Epithelial cell of proximal tubule (primary cell): ENCODE results near the gene ATP5F1C. TPM values are rescaled to one million over a fixed set of nuclear protein-coding genes. Genes with fewer than 3 reads are reported as not detected.

Experiments used
- DNase-seq: peaks from one replicate; pipeline ENCODE4 v3.0.0-alpha.2; 2011; ENCODE audit warnings: low read depth
- H3K4me3 ChIP-seq: 2 replicates; pipeline ENCODE4 v1.5.1; 2011; ENCODE audit warnings: low read depth, mild to moderate bottlenecking, low read length
- total RNA-seq: library from RNA; depleted of rRNA; stranded (reverse); fragments of >200 nt; gene quantifications from 2 replicates; pipeline ENCODE4 v1.2.3, GENCODE V29; 2015
- TF ChIP-seq, protein P1 (sequence below): conservative IDR thresholded peaks from 2 replicates; pipeline ENCODE4 v1.5.1; 2012; ENCODE audit warnings: low read depth, mild to moderate bottlenecking, low read length

Gene ATP5F1C
- total RNA-seq, 1 donor from 2014 or later, result 285 TPM

- TF ChIP-seq, protein P1, sequence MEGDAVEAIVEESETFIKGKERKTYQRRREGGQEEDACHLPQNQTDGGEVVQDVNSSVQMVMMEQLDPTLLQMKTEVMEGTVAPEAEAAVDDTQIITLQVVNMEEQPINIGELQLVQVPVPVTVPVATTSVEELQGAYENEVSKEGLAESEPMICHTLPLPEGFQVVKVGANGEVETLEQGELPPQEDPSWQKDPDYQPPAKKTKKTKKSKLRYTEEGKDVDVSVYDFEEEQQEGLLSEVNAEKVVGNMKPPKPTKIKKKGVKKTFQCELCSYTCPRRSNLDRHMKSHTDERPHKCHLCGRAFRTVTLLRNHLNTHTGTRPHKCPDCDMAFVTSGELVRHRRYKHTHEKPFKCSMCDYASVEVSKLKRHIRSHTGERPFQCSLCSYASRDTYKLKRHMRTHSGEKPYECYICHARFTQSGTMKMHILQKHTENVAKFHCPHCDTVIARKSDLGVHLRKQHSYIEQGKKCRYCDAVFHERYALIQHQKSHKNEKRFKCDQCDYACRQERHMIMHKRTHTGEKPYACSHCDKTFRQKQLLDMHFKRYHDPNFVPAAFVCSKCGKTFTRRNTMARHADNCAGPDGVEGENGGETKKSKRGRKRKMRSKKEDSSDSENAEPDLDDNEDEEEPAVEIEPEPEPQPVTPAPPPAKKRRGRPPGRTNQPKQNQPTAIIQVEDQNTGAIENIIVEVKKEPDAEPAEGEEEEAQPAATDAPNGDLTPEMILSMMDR, result no peak
- peak within 1 kb of the TSS; percentile 96 for H3K4me3 ChIP-seq
- no peak for DNase-seq
Observed at GRCh38 chr10:7818295-7819120, 30.5 kb downstream of the ATP5F1C start, which contains the start of gene TAF3. Gene TAF3 (plus strand): TSS chr10:7818505. CDS start chr10:7818710, 205 bp downstream.

- no peak for DNase-seq
- peak overlapping the region; percentile 96 for H3K4me3 ChIP-seq
- TF ChIP-seq, protein P1, result peak; percentile 53
Observed at GRCh38 chr10:7819121-7819460, 31.1 kb downstream of the ATP5F1C start.

- TF ChIP-seq, protein P1, result no peak
- no peak for DNase-seq
- H3K4me3 ChIP-seq, result no peak overlapping the region
Observed at GRCh38 chr10:7824251-7824650, 36.3 kb downstream of the ATP5F1C start.

DNA sequence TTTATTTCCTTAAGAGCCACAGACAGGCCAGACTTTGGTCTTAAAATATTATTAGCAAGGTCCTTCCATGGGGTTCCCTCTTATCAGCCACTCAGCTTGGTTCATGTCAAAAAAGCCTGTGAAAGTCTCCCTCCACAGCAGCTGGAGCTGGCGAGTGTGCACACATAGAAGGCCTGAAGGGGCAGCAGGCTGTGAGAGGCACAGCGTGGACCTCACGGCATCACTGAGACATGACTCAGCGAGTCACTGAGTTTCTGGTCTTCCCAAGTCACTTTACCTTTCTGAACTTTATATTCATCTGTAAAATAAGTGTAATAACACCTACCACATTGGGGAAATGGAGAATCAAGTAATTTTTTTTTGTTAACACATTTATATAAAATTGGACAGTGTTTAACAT lies 39.0 kb downstream of the ATP5F1C start:
- TF ChIP-seq, protein P1, result peak; percentile 11
- no peak overlapping the region for H3K4me3 ChIP-seq
- no peak for DNase-seq

- no peak for DNase-seq
- H3K4me3 ChIP-seq, result no peak overlapping the region
- TF ChIP-seq, protein P1, result no peak
Observed at GRCh38 chr10:7829289-7829834, 41.4 kb downstream of the ATP5F1C start.

DNA sequence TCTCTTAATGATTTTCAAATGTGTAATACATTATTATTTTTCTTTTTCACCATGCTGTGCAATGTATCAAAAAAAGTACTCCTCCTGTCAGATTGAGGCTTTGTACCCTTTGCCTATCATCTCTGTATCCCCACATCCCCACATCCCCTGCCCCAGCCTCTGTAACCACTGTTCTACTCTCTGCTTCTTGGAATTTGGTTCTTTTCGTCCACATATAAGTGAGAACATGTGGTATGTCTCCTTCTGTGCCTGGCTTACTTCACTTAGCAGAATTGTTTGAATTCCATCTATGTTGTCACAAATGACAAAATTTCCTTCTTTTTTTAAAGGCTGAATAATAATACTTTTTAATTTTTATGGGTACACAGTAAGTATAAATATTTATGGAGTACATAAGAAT lies 44.1 kb downstream of the ATP5F1C start:
- H3K4me3 ChIP-seq, result no peak overlapping the region
- TF ChIP-seq, protein P1, result no peak
- DNase-seq, result no peak
